Epithelial cell of esophagus (primary cell): ENCODE results near the gene VASP.

Source experiments
- DNase-seq: peaks from one replicate; pipeline ENCODE4 v3.0.0; 2010; ENCODE audit warnings: low read depth
- H3K4me3 ChIP-seq: 2 replicates; pipeline ENCODE4 v1.5.1; 2011; ENCODE audit warnings: mild to moderate bottlenecking, low read length, control low read depth
- TF ChIP-seq, protein P1 (sequence below): IDR thresholded peaks from 2 replicates; pipeline ENCODE4 v1.5.1; 2011; ENCODE audit warnings: low read depth, mild to moderate bottlenecking, low read length, control low read depth, inconsistent platforms; ENCODE audit not compliant: insufficient read depth; ENCODE audit errors: missing control alignments

The VASP gene

DNA sequence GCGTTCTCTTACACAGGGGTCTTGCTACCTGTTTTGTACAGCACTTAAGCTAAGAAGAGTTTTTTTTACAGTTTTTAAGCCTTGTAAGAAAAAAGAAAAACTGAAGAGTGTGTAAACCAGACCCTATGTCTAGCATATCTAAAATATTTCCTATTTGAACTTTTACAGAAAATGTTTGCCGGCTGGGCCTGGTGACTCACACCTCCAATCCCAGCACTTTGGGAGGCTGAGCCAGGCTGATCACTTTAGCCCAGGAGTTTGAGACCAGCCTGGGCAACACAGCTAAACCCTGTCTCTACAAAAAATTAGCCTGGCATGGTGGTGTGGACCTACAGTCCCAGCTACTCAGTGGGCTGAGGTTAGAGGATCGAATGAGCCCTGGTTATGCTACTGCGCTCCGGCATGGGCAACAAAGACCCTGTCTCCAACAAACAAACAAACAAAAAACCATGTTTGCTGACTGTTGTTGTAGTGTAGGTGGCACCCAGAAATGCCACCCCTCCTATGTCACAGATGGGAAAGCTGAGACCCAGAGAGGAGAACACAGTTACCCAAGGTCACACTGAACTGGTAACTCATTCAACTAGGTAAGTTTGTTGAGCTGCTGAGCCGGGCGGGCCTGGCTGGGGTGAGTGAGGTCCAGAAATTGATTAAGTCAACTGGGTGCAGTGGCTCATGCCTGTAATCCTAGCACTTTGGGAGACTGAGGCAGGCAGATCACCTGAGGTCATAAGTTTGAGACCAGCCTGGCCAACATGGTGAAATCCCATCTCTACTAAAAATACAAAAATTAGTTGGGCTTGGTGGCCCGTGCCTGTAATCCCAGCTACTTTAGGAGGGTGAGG, 1.9 kb upstream of the VASP start:
- no peak for DNase-seq
- TF ChIP-seq, protein P1, sequence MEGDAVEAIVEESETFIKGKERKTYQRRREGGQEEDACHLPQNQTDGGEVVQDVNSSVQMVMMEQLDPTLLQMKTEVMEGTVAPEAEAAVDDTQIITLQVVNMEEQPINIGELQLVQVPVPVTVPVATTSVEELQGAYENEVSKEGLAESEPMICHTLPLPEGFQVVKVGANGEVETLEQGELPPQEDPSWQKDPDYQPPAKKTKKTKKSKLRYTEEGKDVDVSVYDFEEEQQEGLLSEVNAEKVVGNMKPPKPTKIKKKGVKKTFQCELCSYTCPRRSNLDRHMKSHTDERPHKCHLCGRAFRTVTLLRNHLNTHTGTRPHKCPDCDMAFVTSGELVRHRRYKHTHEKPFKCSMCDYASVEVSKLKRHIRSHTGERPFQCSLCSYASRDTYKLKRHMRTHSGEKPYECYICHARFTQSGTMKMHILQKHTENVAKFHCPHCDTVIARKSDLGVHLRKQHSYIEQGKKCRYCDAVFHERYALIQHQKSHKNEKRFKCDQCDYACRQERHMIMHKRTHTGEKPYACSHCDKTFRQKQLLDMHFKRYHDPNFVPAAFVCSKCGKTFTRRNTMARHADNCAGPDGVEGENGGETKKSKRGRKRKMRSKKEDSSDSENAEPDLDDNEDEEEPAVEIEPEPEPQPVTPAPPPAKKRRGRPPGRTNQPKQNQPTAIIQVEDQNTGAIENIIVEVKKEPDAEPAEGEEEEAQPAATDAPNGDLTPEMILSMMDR: no peak
- H3K4me3 ChIP-seq: no peak overlapping the region

- TF ChIP-seq, protein P1: no peak
- H3K4me3 ChIP-seq: peak overlapping the region; percentile 96
- no peak for DNase-seq
Observed at GRCh38 chr19:45505996-45506245, 1.4 kb upstream of the VASP start.

DNA sequence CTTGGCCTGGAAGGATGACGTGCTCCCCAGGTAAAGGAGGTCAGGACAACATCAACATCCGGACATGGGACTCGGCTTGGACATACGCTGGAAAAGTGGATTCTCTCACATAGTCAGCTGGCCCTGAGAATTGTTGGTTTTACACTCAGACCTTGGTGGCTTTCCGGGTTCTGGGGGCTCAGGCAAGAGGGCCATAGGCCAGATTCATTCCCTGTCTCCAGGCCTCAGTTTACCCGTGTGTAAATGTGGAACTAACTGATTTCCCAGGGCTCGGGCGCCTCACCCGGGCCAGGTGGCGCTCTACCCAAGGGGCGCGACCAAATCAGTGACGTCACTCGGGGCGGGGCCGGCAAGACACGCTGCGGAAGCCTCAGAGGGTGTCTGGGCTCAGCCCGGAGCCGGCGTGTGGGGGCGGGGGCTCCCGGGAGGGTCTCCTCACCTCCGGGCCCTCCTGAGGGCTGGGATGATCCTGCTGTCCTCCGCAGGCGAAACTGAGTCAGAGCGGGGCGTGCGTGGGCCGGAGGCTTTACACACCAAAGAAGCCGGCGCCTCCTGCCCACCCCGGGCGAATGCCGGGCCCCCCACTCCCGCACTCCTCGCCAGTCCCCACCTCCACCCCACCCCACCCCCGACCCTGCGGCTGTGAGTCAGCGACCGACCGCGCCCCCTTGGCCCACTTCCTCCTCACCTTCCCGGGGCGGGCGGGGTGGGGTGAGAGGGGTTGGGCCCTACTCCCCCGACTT, 862 bp upstream of the VASP start:
- H3K4me3 ChIP-seq: peak overlapping the region; percentile 96
- peak; percentile 97 for DNase-seq
- TF ChIP-seq, protein P1: peak; percentile 53

GRCh38 chr19:45507872-45508416, 665 bp downstream of the VASP start:
- H3K4me3 ChIP-seq: peak overlapping the region; percentile 96
- no peak for DNase-seq
- TF ChIP-seq, protein P1: no peak

DNA sequence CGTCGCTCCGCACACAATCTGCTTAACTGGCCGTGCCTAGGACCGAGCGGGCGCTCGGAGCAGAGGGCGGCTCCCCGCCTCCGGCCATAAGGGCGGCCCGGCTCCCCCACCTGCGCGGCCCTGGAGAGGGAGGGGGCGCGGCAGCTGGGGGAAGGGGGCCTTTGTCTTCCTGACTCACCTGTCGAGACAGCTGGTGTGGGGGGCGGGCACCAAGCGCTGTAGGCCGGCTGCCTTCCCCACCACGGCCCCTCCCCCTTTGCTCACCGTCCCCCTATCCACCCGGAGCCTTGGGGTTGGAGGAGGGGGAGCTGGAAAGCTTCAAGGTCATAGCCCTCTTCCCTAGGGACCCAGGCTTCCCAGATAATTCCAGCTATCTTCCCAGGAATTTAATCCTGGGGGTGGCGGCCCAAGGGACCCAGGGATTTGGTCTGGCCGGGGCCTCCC, 1.2 kb downstream of the VASP start:
- peak overlapping the region; percentile 96 for H3K4me3 ChIP-seq
- DNase-seq: peak; percentile 50
- TF ChIP-seq, protein P1: no peak

DNA sequence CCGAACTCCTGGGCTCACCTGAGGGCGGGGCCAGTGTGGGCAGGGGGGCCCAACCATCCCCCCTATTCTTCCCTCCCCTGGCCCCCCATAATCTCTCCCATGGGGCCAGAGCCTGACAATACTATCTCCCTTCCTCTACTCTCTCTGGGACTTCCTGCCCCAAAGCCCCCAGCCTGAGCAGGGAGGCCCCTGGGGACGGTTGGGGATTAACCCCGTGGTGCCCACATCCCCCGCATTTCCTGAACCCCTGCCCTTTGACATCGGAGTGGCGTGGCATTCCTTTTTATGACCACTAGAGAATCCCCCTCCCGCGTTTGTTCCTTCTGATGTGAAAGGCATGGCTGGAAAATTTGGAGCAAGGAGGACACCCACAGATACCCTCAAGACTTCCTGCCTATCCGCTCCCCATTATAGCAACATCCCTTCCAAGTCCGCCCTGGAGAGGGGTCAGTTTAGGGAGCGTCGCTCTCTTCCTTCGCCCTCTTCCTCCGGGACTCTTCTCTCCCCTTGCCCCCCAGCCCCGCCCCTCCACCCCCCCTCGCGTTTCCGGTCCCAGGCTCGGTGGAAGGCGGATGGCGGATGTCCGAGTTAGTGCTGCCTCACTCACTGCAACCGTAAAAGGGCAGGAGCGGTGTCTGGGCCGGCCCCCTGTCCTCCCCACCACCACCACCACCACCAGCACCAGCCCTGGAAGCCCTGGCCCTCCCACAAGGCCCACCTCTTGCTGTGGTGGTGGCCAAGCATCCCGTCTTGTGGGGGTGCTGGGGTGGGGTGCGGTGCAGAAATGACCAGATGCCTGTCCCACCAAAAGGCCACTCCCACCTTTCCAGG, 1.8 kb downstream of the VASP start:
- H3K4me3 ChIP-seq: peak overlapping the region; percentile 96
- TF ChIP-seq, protein P1: no peak
- DNase-seq: peak; percentile 41
